ENCODE results near the gene C19orf53.
A peak's percentile ranks its signal among the peaks of the same experiment; 100 is the strongest.
"Not testable (repeated sequence)": the region's sequence is repeated elsewhere in the genome, so short reads cannot be mapped to it uniquely, and the experiment has no call there.

The C19orf53 gene

DNA sequence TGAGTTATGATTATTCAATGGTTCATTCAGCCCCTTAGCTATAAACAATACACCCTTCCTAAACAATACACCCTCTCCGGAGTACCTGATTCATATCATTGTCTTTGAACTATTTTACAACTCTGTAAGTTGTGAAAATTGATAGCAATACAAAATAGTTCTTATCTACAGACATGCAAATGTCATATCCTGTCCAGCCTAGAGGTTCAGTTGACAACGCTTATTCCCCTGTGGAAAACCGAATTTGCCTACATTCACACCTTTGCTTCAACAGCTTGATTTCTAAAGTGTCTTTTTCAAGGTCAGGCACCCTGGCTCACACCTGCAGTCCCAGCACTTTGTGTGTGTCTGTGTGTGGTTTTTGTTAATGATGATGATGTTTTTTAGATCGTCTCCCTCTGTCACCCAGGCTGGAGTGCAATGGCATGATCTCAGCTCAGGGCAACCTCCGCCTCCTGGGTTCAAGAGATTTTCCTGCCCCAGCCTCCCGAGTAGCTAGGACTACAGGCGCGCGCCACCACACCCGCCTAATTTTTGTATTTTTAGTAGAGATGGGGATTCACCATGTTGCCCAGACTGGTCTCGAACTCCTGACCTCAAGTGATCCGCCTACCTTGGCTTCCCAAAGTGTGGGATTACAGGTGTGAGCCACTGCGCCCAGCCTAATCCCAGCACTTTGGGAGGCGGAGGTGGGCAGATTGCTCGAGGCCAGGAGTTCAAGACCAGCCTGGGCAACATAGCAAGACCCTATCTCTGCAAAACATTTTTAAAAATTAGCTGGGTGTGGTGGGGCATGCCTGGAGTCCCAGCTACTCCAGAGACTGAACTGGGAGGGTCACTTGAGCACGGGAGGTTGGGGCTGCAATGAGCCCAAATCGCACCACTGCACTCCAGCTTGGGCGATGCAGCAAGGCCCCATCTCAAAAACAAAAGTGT is 9.6 kb downstream of the C19orf53 start:
- peaks cover 0 to 6% (median 0%) of the 10 kb centered on the region in 11 experiments; a peak in 2 of 22 replicates for H4K20me1 ChIP-seq
- H3K4me1 ChIP-seq = peaks cover 41 to 66% (median 58%) of the 10 kb centered on the region in 10 experiments
- peak overlapping the region in 6 of 11 experiments; percentile 1 to 62 (median 29); a peak in 4 of 22 replicates for H3K9ac ChIP-seq
- no peak overlapping the region for H3K4me3 ChIP-seq
- no peaks in the 10 kb centered on the region for H3K9me3 ChIP-seq (replicated peaks in 1 of 11)
- peak overlapping the region in 2 of 11 experiments; percentile 95; a peak in 2 of 22 replicates for H3K27ac ChIP-seq
- no peak for TF ChIP-seq Cebpa-rat (IDR thresholded peaks at IDR 0.05)
- peak overlapping the region in 3 of 11 experiments; percentile 0 to 18 (median 10); a peak in 2 of 22 replicates for H3K4me2 ChIP-seq
- H3K27me3 ChIP-seq = no peaks in the 10 kb centered on the region
- peaks cover 6 to 15% (median 12%) of the 10 kb centered on the region in 11 experiments for H3K36me3 ChIP-seq

DNA sequence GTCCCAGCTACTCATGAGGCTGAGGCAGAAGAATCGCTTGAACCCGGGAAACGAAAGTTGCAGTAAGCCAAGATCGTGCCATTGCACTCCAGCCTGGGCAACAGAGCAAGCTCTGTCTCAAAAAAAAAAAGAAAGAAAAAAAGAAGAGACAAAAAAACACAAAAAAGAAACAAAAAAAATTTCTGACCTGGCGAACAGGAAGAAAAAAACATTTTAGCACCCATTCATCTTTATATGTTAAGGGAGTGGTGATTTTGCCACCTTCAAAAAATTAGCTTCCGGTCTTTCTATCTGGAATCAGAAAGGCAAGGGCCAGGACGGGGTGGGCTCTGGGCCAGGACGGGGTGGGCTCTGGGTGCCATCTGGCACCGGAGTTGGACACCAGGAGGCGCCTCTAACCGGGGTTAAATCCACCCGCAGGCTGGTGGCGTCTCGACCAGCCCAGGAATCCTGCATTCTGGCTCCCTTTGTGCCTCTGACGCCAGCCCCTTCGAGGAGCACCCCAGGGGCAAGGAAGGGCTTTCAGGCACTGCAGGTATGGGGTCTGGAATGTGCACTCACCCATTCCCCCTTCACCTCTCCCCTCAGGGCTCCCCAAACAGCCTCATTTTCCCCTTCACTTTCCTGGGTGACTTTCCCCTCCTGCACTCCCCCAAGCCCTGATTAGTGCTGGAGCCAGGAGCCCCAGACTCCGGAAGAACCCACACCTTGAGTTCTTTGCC is 10.6 kb downstream of the C19orf53 start:
- Histone ChIP-seq H3K36me3 (peaks cover 0 to 4% (median 1%) of the 10 kb centered on the region in 11 experiments; a peak in 12 of 22 replicates), H4K20me1 (no peaks in the 10 kb centered on the region), H3K9me3 (replicated peaks in 1 of 11) (no peaks in the 10 kb centered on the region), H3K9ac (peak overlapping the region in 9 of 11 experiments; percentile 31 to 63 (median 52); a peak in 14 of 22 replicates), H3K4me2 (peak overlapping the region; percentile 43 to 88 (median 62); a peak in 21 of 22 replicates), H3K4me3 (no peak overlapping the region), H3K27me3 (no peaks in the 10 kb centered on the region), H3K4me1 (peaks cover 52 to 77% (median 69%) of the 10 kb centered on the region in 10 experiments), H3K27ac (peak overlapping the region in 9 of 11 experiments; percentile 37 to 95 (median 67); a peak in 18 of 22 replicates)
- TF ChIP-seq Cebpa-rat (IDR thresholded peaks at IDR 0.05) = no peak

DNA sequence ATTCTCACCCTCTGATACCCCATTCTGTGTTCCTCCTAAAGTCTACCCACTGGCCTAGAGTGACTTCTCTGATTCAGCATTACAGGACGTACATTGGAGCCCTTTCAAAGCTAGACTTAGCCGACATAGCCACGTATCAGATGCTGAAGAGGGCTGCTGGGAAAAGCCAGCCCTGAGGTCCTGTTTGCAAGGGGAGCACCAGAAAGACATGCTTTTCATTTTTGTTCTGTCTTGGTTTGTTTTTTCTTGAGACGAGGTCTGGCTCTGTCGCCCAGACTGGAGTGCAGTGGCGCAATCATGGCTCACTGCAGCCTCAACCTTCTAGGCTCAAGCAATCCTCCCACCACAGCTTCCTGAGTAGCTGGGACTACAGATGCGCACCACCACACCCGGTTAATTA is 14.7 kb downstream of the C19orf53 start:
- H3K4me3 ChIP-seq = peak overlapping the region in 8 of 10 experiments; percentile 6 to 27 (median 14); a peak in 9 of 20 replicates
- no peaks in the 10 kb centered on the region for H4K20me1 ChIP-seq
- peak overlapping the region; percentile 37 to 98 (median 95); a peak in 21 of 22 replicates for H3K27ac ChIP-seq
- peak overlapping the region; percentile 62 to 88 (median 74) for H3K4me2 ChIP-seq
- no peaks in the 10 kb centered on the region for H3K36me3 ChIP-seq
- no peaks in the 10 kb centered on the region for H3K27me3 ChIP-seq
- no peaks in the 10 kb centered on the region for H3K9me3 ChIP-seq (replicated peaks in 1 of 11)
- peak overlapping the region; percentile 53 to 85 (median 81); a peak in 21 of 22 replicates for H3K9ac ChIP-seq
- H3K4me1 ChIP-seq = peaks cover 47 to 85% (median 75%) of the 10 kb centered on the region in 10 experiments
- peak in 10 of 11 experiments; percentile 71 to 100 (median 98); a peak in 20 of 22 replicates for TF ChIP-seq Cebpa-rat (IDR thresholded peaks at IDR 0.05)

DNA sequence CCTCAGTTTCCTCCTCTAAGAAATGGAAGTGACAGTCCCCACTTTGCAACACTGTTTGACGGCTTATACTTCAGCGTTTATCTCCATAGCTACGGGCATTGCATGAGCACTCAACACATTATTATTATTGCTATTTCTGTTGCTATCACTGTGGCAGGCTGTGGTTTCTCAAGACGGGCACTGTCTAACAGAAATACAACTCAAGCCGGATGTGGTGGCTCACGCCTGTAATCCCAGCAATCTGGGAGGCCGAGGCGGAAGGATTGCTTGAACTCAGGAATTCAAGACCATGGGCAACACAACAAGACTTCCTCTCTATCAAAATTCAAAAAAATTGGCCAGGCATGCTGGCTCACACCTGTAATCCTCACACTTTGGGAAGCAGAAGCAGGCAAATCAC is 16.1 kb downstream of the C19orf53 start:
- no peaks in the 10 kb centered on the region for H4K20me1 ChIP-seq
- H3K9me3 ChIP-seq (replicated peaks in 1 of 11) = no peaks in the 10 kb centered on the region
- H3K36me3 ChIP-seq = no peaks in the 10 kb centered on the region
- H3K4me3 ChIP-seq = no peak overlapping the region
- peak in 6 of 11 experiments; percentile 10 to 58 (median 26); a peak in 3 of 22 replicates for TF ChIP-seq Cebpa-rat (IDR thresholded peaks at IDR 0.05)
- H3K27ac ChIP-seq = peak overlapping the region in 10 of 11 experiments; percentile 83 to 98 (median 95); a peak in 20 of 22 replicates
- H3K4me1 ChIP-seq = peaks cover 48 to 84% (median 70%) of the 10 kb centered on the region in 10 experiments
- peak overlapping the region in 10 of 11 experiments; percentile 62 to 88 (median 76); a peak in 16 of 22 replicates for H3K4me2 ChIP-seq
- peak overlapping the region in 9 of 11 experiments; percentile 65 to 85 (median 83); a peak in 11 of 22 replicates for H3K9ac ChIP-seq
- no peaks in the 10 kb centered on the region for H3K27me3 ChIP-seq

DNA sequence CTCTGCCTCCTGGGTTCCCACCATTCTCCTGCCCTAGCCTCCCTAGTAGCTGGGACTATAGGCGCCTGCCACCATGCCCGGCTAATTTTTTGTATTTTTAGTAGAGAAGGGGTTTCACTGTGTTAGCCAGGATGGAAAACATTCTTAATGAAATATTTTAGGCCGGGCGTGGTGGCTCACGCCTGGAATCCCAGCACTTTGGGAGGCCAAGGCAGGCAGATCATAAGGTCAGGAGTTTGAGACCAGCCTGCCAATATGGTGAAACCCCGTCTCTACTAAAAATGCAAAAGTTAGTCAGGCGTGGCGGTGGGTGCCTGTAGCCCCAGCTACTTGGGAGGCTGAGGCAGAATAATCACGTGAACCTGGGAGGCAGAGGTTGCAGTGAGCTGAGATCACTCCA is 19.1 kb downstream of the C19orf53 start:
- peak overlapping the region in 3 of 11 experiments; percentile 14 to 94 (median 17); a peak in 3 of 22 replicates for H3K9ac ChIP-seq
- H3K27ac ChIP-seq = peak overlapping the region in 5 of 11 experiments; percentile 54 to 95 (median 92); a peak in 8 of 22 replicates
- H3K36me3 ChIP-seq; H3K4me3 ChIP-seq; H3K9me3 ChIP-seq (replicated peaks in 1 of 11); H3K27me3 ChIP-seq: not testable (repeated sequence)
- H4K20me1 ChIP-seq = peaks cover 0 to 12% (median 4%) of the 10 kb centered on the region in 11 experiments; a peak in 4 of 22 replicates
- H3K4me1 ChIP-seq = peaks cover 50 to 79% (median 66%) of the 10 kb centered on the region in 10 experiments
- peak overlapping the region in 7 of 11 experiments; percentile 71 to 98 (median 94); a peak in 8 of 22 replicates for H3K4me2 ChIP-seq

DNA sequence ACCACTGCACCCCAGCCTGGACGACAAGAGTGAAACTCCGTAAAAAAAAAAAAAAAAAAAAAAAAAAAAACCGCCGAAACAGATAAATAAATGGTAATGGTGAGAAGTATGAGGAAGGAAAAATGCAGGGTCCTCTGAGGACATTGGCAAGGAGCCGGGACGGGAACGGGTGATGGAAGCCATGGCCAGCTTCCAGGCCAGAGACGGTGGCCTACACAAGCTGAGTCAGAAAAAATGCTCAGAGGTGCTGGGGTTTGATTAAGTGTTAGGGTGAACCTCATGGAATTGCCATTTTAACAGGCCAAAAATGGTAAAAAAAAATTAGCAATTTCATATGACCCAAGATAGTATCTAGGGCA is 20.1 kb downstream of the C19orf53 start:
- peaks cover 0 to 12% (median under 1%) of the 10 kb centered on the region in 11 experiments; a peak in 8 of 22 replicates for H3K36me3 ChIP-seq
- H3K9me3 ChIP-seq (replicated peaks in 1 of 11) = no peaks in the 10 kb centered on the region
- peak overlapping the region; percentile 71 to 98 (median 92) for H3K4me2 ChIP-seq
- H3K4me3 ChIP-seq = peak overlapping the region; percentile 90 to 99 (median 98)
- no peaks in the 10 kb centered on the region for H3K27me3 ChIP-seq
- peak overlapping the region; percentile 82 to 97 (median 94) for H3K9ac ChIP-seq
- no peak for TF ChIP-seq Cebpa-rat (IDR thresholded peaks at IDR 0.05)
- H4K20me1 ChIP-seq = peaks cover 0 to 12% (median 4%) of the 10 kb centered on the region in 11 experiments; a peak in 4 of 22 replicates
- H3K27ac ChIP-seq = peak overlapping the region; percentile 71 to 95 (median 87)
- peaks cover 39 to 72% (median 58%) of the 10 kb centered on the region in 10 experiments for H3K4me1 ChIP-seq

DNA sequence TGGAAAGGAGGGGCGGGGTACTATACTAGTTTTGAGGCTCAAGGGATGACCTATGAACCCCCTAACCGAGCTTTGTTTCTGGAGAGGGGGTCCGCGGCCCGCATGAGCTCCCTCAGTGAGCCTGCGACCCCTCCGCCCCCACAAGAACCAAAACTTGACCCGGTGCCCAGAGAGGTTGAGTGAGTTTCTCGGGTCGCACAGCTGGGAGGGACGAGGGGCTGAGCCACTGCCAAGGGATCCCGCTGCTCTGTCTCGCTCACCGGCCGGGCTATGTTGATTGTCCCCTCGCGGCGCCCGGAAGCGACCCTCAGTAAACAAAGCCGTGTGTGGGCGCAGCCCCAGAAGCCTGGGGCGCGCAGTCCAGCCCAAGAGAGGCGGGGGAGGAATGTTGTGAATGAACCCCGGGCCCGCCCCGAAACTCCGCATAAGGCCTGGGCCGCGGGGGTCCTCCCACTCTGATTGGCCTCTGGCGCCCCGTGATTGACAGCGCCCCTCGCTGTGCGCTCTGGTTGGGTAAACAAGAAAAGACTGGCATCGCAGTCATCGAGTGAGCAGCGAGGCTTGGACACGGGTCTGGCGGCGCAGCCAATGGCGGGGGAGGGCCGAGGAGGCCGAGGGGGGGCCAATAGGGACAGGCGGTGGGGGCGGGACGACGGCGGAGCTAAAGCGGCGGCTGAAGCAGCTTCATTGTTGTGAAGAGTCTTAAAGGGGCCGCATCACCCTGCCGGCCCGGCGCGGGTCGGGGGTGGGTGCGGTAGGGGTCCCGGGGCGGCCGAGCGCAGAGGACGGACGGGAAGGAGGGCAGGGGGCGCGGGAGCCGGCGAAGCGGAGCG is 20.7 kb downstream of the C19orf53 start, which contains the start of gene ZSWIM4:
ZSWIM4 (plus strand) TSS at position 687 of the 833 bp plus-strand sequence. CDS start 206 bp downstream, outside the sequence.
- peak within 1 kb of the TSS; percentile 90 to 99 (median 98) for H3K4me3 ChIP-seq
- H4K20me1 ChIP-seq = peaks cover 0 to 12% (median 4%) of the 10 kb centered on the region in 11 experiments; a peak in 4 of 22 replicates
- no peak for TF ChIP-seq Cebpa-rat (IDR thresholded peaks at IDR 0.05)
- peak within 1 kb of the TSS; percentile 92 to 99 (median 98) for H3K4me2 ChIP-seq
- H3K36me3 ChIP-seq = peaks cover 0 to 18% (median 6%) of the 10 kb centered on the region in 11 experiments; a peak in 10 of 22 replicates
- no peaks in the 10 kb centered on the region for H3K27me3 ChIP-seq
- peak within 1 kb of the TSS; percentile 90 to 98 (median 94) for H3K9ac ChIP-seq
- H3K9me3 ChIP-seq (replicated peaks in 1 of 11) = no peaks in the 10 kb centered on the region
- peaks cover 34 to 66% (median 52%) of the 10 kb centered on the region in 10 experiments for H3K4me1 ChIP-seq
- H3K27ac ChIP-seq = peak within 1 kb of the TSS; percentile 89 to 96 (median 94)
